ENCODE data around the gene NXPH3. TPM values are rescaled to one million over a fixed set of nuclear protein-coding genes. Genes with fewer than 3 reads are reported as not detected.

The NXPH3 gene
- polyA plus RNA-seq, 1 of the 3 experiments (the other 2 are of a cell fraction) = 0.30 TPM

GRCh38 chr17:49572226-49572625 is 3.4 kb upstream of the NXPH3 start:
- no peaks in the 10 kb centered on the region for H3K79me2 ChIP-seq (ENCODE audit: insufficient read depth)
- TF ChIP-seq MXI1 (IDR thresholded peaks at IDR 0.05; ENCODE audit: low read depth, low read length) (no peak), REST (IDR thresholded peaks at IDR 0.05; ENCODE audit: low read depth, low read length) (no peak), RAD21 (IDR thresholded peaks at IDR 0.05; ENCODE audit: low read length) (no peak), FOSL2 (IDR thresholded peaks at IDR 0.05; ENCODE audit: borderline replicate concordance, low read depth) (no peak), YY1 (IDR thresholded peaks at IDR 0.05; ENCODE audit: low read depth) (no peak), TEAD4 (IDR thresholded peaks at IDR 0.05; ENCODE audit: borderline replicate concordance, insufficient read depth) (no peak), EZH2phosphoT487 (IDR thresholded peaks at IDR 0.05; ENCODE audit: borderline replicate concordance, low read depth) (no peak), EP300 (IDR thresholded peaks at IDR 0.05; ENCODE audit: borderline replicate concordance in 1 of 2, low read depth in 1 of 2, low read length in 1 of 2) (no peak), TAF1 (IDR thresholded peaks at IDR 0.05; ENCODE audit: borderline replicate concordance, low read depth, low read length) (no peak), GABPA (IDR thresholded peaks at IDR 0.05; ENCODE audit: low read depth) (no peak), CHD2 (IDR thresholded peaks at IDR 0.05; ENCODE audit: low read length, partially characterized antibody) (no peak), POLR2AphosphoS5 (IDR thresholded peaks at IDR 0.05; ENCODE audit: low read depth, low read length) (no peak), RXRA (IDR thresholded peaks at IDR 0.05; ENCODE audit: borderline replicate concordance, low read depth) (no peak), NRF1 (IDR thresholded peaks at IDR 0.05; ENCODE audit: low read depth, low read length) (no peak)
- H3K9me3 ChIP-seq = no peaks in the 10 kb centered on the region
- H3F3A ChIP-seq (replicated peaks; ENCODE audit: insufficient read depth) = peaks cover 23% of the 10 kb centered on the region
- H3K4me3 ChIP-seq (ENCODE audit: low read depth in 2 of 2, low read length in 1 of 2) = no peak overlapping the region
- peaks cover 3 to 23% of the 10 kb centered on the region in 2 experiments; a peak in 2 of 4 replicates for H3K4me1 ChIP-seq (ENCODE audit: control insufficient read depth in 1 of 2, insufficient read depth in 2 of 2, low read depth in 1 of 2, low read length in 1 of 2)
- H3K4me2 ChIP-seq = no peak overlapping the region
- no peak overlapping the region for H3K27ac ChIP-seq (ENCODE audit: low read depth in 2 of 2, low read length in 1 of 2)
- H3K36me3 ChIP-seq (replicated peaks in 1 of 2; ENCODE audit: control insufficient read depth in 1 of 2, insufficient read depth in 2 of 2, low read length in 1 of 2) = no peaks in the 10 kb centered on the region
- H3K9me2 ChIP-seq = no peaks in the 10 kb centered on the region
- DNase-seq = no peak
- no peaks in the 10 kb centered on the region for H4K20me1 ChIP-seq (ENCODE audit: insufficient read depth)
- ChIA-PET POLR2A (no interaction called here), CTCF (interaction anchor here (1.1 to 48.9 kb wide), 5 partner anchors 13 to 426 kb away, joined by 3 to 2107 read pairs (median 42); partner anchors contain the start of genes SLC35B1 and SPOP)
- H3K9ac ChIP-seq = no peak overlapping the region
- WGBS (ENCODE audit: low lambda C conversion rate) = 26% methylated on average over 3 of the region's 3 CpGs
- peaks cover 19% of the 10 kb centered on the region for H3K27me3 ChIP-seq (ENCODE audit: insufficient read depth)
- H2AFZ ChIP-seq (ENCODE audit: low read depth) = no peak overlapping the region

Data from SK-N-SH (cell line).